GM11168 (cell line): ENCODE results near the gene CALML3.
"Not testable (repeated sequence)": the region's sequence is repeated elsewhere in the genome, so short reads cannot be mapped to it uniquely, and the experiment has no call there.

ENCODE experiments used
- in situ Hi-C: fragments of 300-500 bp; cut with MboI; formaldehyde crosslinking; loops from one replicate; pipeline ENCODE4 v1.12.0; 2022; ENCODE audit warnings: low sequenced_read_pairs; ENCODE audit not compliant: unreplicated experiment

CALML3 gene

GRCh38 chr10:5524641-5525560 lies at the start of gene CALML3:
Gene CALML3 (plus strand): TSS chr10:5524961. CDS start chr10:5525086, 125 bp downstream.
- in situ Hi-C loops: no loop called here

GRCh38 chr10:5475088-5475487 lies 49.7 kb upstream of the CALML3 start:
- in situ Hi-C loops: not testable (repeated sequence)

- in situ Hi-C loops: not testable (repeated sequence)
Measured at GRCh38 chr10:5475974-5476807, 48.6 kb upstream of the CALML3 start.

GRCh38 chr10:5476918-5477525 lies 47.7 kb upstream of the CALML3 start:
- in situ Hi-C loops: no loop called here

GRCh38 chr10:5477948-5478693 lies 46.6 kb upstream of the CALML3 start:
- in situ Hi-C loops: no loop called here

- in situ Hi-C loops: no loop called here
Measured at GRCh38 chr10:5478694-5479305, 46.0 kb upstream of the CALML3 start.

GRCh38 chr10:5479481-5480161 lies 45.1 kb upstream of the CALML3 start:
- in situ Hi-C loops: no loop called here

- in situ Hi-C loops: no loop called here
Measured at GRCh38 chr10:5480162-5480941, 44.4 kb upstream of the CALML3 start.

- in situ Hi-C loops: no loop called here
Measured at GRCh38 chr10:5481121-5481520, 43.6 kb upstream of the CALML3 start.

- in situ Hi-C loops: no loop called here
Measured at GRCh38 chr10:5482016-5482415, 42.7 kb upstream of the CALML3 start.

- in situ Hi-C loops: no loop called here
Measured at GRCh38 chr10:5484205-5484604, 40.6 kb upstream of the CALML3 start.

GRCh38 chr10:5485290-5485689 lies 39.5 kb upstream of the CALML3 start:
- in situ Hi-C loops: no loop called here

GRCh38 chr10:5485948-5486852 lies 38.6 kb upstream of the CALML3 start:
- in situ Hi-C loops: no loop called here

GRCh38 chr10:5486853-5487235 lies 37.9 kb upstream of the CALML3 start:
- in situ Hi-C loops: no loop called here

- in situ Hi-C loops: no loop called here
Measured at GRCh38 chr10:5488272-5489161, 36.2 kb upstream of the CALML3 start.

- in situ Hi-C loops: no loop called here
Measured at GRCh38 chr10:5490032-5490431, 34.7 kb upstream of the CALML3 start.
